K562 (cell line): Measurements from ENCODE around the gene PHKG1. TPM values are rescaled to one million over a fixed set of nuclear protein-coding genes. Genes with fewer than 3 reads are reported as not detected.
A peak's percentile ranks its signal among the peaks of the same experiment; 100 is the strongest.

ENCODE experiments used
- ATAC-seq: fragments of 200-7000 bp; cut with Tn5 transposase; 3 replicates; pipeline ENCODE4 v1.9.1; 2020; ENCODE audit warnings: moderate library complexity
- BruUV-seq: library from RNA; stranded (reverse); fragments of 400-500 nt; replicated peaks from 2 replicates; lab custom pipeline; 2021; lab: Mats Ljungman, UMichigan
- CTCF ChIA-PET: fragments of 300-600 bp; formaldehyde crosslinking; extraction: SDS; loops from one replicate; lab custom pipeline; 2021; ENCODE audit warnings: low intra/inter-chr PET ratio; lab: Yijun Ruan, JAX
- POLR2A ChIA-PET: fragments of 300-600, 350-650 bp; sonication (Branson Sonifier 250); formaldehyde crosslinking; extraction: SDS; loops from one replicate; lab custom pipeline; 2021; ENCODE audit warnings: antibody characterized with exemption, inconsistent platforms; lab: Yijun Ruan, JAX
- DNase-seq, 4 experiments: peaks; one replicate each; pipeline versions ENCODE4 v3.0.0 to v3.0.0-alpha.2; 2011 to 2018; ENCODE audit warnings: low spot score in 3 of 4, mixed read lengths in 3 of 4; ENCODE audit errors: extremely low read depth in 1 of 4
- FAIRE-seq: peaks from 2 replicates; lab custom pipeline; 2011; peaks lifted over from hg19 to GRCh38; lab: Jason Lieb, UNC
- H2AFZ ChIP-seq: 2 replicates; pipeline ENCODE4 v1.6.0; 2011; ENCODE audit warnings: low read depth, low read length, control low read depth, inconsistent platforms
- H3K27ac ChIP-seq: fragments of 200-600 bp; 3 replicates; pipeline ENCODE4 v1.8.0; 2011; ENCODE audit warnings: low read depth, mild to moderate bottlenecking, control low read depth, inconsistent platforms, low read length, moderate library complexity, mixed read lengths; ENCODE audit errors: extremely low read depth
- H3K27me3 ChIP-seq, 2 experiments: fragments of 300-600 bp in 1 of 2; 2 replicates in 1 of 2; 3 replicates in 1 of 2; pipeline versions ENCODE4 v1.6.0 to v1.8.0; 2011; ENCODE audit warnings: inconsistent platforms in 2 of 2, low read length in 2 of 2, mild to moderate bottlenecking in 1 of 2, mixed read lengths in 1 of 2, moderate library complexity in 1 of 2; ENCODE audit not compliant: control insufficient read depth in 2 of 2, insufficient read depth in 2 of 2
- H3K36me3 ChIP-seq: fragments of 300-600 bp; 3 replicates; pipeline ENCODE4 v1.8.0; 2011; ENCODE audit warnings: mild to moderate bottlenecking, low read length, inconsistent platforms; ENCODE audit not compliant: control insufficient read depth, insufficient read depth
- H3K4me1 ChIP-seq, 2 experiments: fragments of 200-600 bp in 1 of 2; replicated peaks in 1 of 2; 2 replicates in 1 of 2; 3 replicates in 1 of 2; pipeline versions ENCODE4 v1.5.1 to v1.8.0; 2011; ENCODE audit warnings: inconsistent platforms in 2 of 2, low read length in 2 of 2, mild to moderate bottlenecking in 1 of 2, mixed read lengths in 1 of 2, moderate library complexity in 1 of 2; ENCODE audit not compliant: control insufficient read depth in 2 of 2, insufficient read depth in 2 of 2
- H3K4me2 ChIP-seq: 2 replicates; pipeline ENCODE4 v1.6.1; 2011; ENCODE audit warnings: low read length, control low read depth, inconsistent platforms, mixed read lengths; ENCODE audit not compliant: insufficient read depth
- H3K4me3 ChIP-seq: fragments of 200-600 bp; sonication (generic), shearing (Covaris generic); 2 replicates; pipeline ENCODE4 v1.5.1; 2016; ENCODE audit warnings: control low read depth, inconsistent platforms
- H3K79me2 ChIP-seq: fragments of 200-600 bp; 3 replicates; pipeline ENCODE4 v1.8.0; 2011; ENCODE audit warnings: low read length, inconsistent platforms; ENCODE audit not compliant: control insufficient read depth, insufficient read depth
- H3K9ac ChIP-seq, 2 experiments: 2 replicates each; pipeline versions ENCODE4 v1.6.0 to v1.6.1; 2011; ENCODE audit warnings: low read depth in 2 of 2, low read length in 2 of 2, control low read depth in 1 of 2, inconsistent platforms in 1 of 2, mild to moderate bottlenecking in 1 of 2, mixed read lengths in 1 of 2; ENCODE audit not compliant: insufficient read depth in 1 of 2
- H3K9me1 ChIP-seq: one replicate; pipeline ENCODE4 v1.6.0; 2011; ENCODE audit warnings: inconsistent platforms, mild to moderate bottlenecking, low read length, moderate library complexity; ENCODE audit not compliant: control insufficient read depth, insufficient read depth
- H3K9me3 ChIP-seq: replicated peaks from 2 replicates; pipeline ENCODE4 v1.5.1; 2011; ENCODE audit warnings: low read depth, low read length, inconsistent platforms; ENCODE audit not compliant: control insufficient read depth, insufficient read depth
- H4K20me1 ChIP-seq: replicated peaks from 2 replicates; pipeline ENCODE4 v1.6.1; 2011; ENCODE audit warnings: low read length, inconsistent platforms, mixed read lengths; ENCODE audit not compliant: control insufficient read depth, insufficient read depth
- CREM ChIP-seq: IDR thresholded peaks from 2 replicates; pipeline ENCODE4 v1.6.1; 2014; ENCODE audit warnings: antibody characterized with exemption, low read depth
- DNMT1 ChIP-seq: fragments of 450-650 bp; IDR thresholded peaks from 2 replicates; pipeline ENCODE4 v1.6.1; 2016; ENCODE audit warnings: antibody characterized with exemption, mild to moderate bottlenecking
- ELF2 ChIP-seq: fragments of 250-450 bp; sonication (Bioruptor Pico); IDR thresholded peaks from 2 replicates; pipeline ENCODE4 v1.5.0; 2021; ENCODE audit warnings: mild to moderate bottlenecking
- PHF8 ChIP-seq: fragments of 200-600 bp; sonication (generic); IDR thresholded peaks from 2 replicates; pipeline ENCODE4 v1.6.1; 2012; ENCODE audit warnings: mixed run types, mild to moderate bottlenecking, inconsistent platforms, low read length, moderate library complexity, borderline replicate concordance
- PRDM10 ChIP-seq: fragments of 450-650 bp; IDR thresholded peaks from 2 replicates; pipeline ENCODE4 v1.6.1; 2018; ENCODE audit not compliant: partially characterized antibody
- RB1 ChIP-seq: fragments of 450-650 bp; IDR thresholded peaks from 2 replicates; pipeline ENCODE4 v1.6.1; 2017; ENCODE audit warnings: low read depth, mild to moderate bottlenecking
- SIX5 ChIP-seq, 2 experiments: IDR thresholded peaks; 2 replicates each; pipeline ENCODE4 v1.6.1; 2011; ENCODE audit warnings: low read length in 2 of 2, borderline replicate concordance in 1 of 2, low read depth in 1 of 2, mild to moderate bottlenecking in 1 of 2, moderate library complexity in 1 of 2; ENCODE audit not compliant: insufficient read depth in 1 of 2
- TAF7 ChIP-seq: fragments of 450-650 bp; IDR thresholded peaks from 2 replicates; pipeline ENCODE4 v1.6.1; 2016; ENCODE audit warnings: missing genetic modification characterization, missing compliant biosample characterization
- THRAP3 ChIP-seq: fragments of 450-650 bp; IDR thresholded peaks from 2 replicates; pipeline ENCODE4 v1.6.1; 2016; ENCODE audit warnings: mild to moderate bottlenecking, inconsistent platforms, borderline replicate concordance
- U2AF1 ChIP-seq: fragments of 200-400 bp; formaldehyde crosslinking; optimal IDR thresholded peaks from 2 replicates; pipeline ENCODE3; 2017; ENCODE audit warnings: mild to moderate bottlenecking, low read depth, low read length, moderate library complexity
- ZNF644 ChIP-seq: fragments of 200-800 bp; sonication (Bioruptor generic); IDR thresholded peaks from 2 replicates; pipeline ENCODE4 v1.6.1; 2016; ENCODE audit warnings: low read depth, missing genetic modification characterization, missing compliant biosample characterization
- WGBS: fragments of 100-300 bp; shearing (Covaris generic); methylation state at CpG from one replicate; pipeline ENCODE4 v1.1.6; 2016; ENCODE audit warnings: low coverage, mixed read lengths; ENCODE audit not compliant: insufficient coverage; ENCODE audit errors: missing lambda C conversion rate; 5-methylcytosine and 5-hydroxymethylcytosine counted together
- in situ Hi-C: fragments of 300-500 bp; cut with MboI; formaldehyde crosslinking; loops from 4 replicates; pipeline ENCODE4 v1.15.0; 2018; ENCODE audit warnings: inconsistent platforms, mixed read lengths
- intact Hi-C: fragments of 100-400 bp; cut with micrococcal nuclease; formaldehyde crosslinking; loops from 2 replicates; pipeline ENCODE4 v1.14.2; 2022
- polyA plus RNA-seq, 8 experiments: library from polyadenylated mRNA; depleted of rRNA in 4 of 8; stranded (reverse) in 5 of 8; unstranded in 3 of 8; fragments of >200 nt; fragmentation: Nextera tagmentation in 2 of 8; fragmentation: Illumina TruSeq in 1 of 8; extraction: Ambion mirVana in 2 of 8; extraction: Trizol in 1 of 8; gene quantifications; 2 replicates each; pipeline versions ENCODE4 v1.2.1 to v1.2.3, GENCODE V29; 2011 to 2014; ENCODE audit warnings: inconsistent platforms in 1 of 8, missing spikeins in 1 of 8
- total RNA-seq, 7 experiments: library from RNA; depleted of rRNA in 6 of 7; stranded (reverse); fragments of >200 nt in 6 of 7; fragmentation: Illumina TruSeq in 2 of 7; extraction: Trizol in 2 of 7; gene quantifications; 2 replicates each; pipeline versions ENCODE4 v1.2.1 to v1.2.3, GENCODE V29; 2011 to 2021; ENCODE audit warnings: low replicate concordance in 1 of 7
- TF ChIP-seq, protein P1 (sequence below), 2 experiments: fragments of 200-800 bp in 1 of 2; sonication (Bioruptor generic) in 1 of 2; sonication (generic) in 1 of 2; formaldehyde crosslinking in 1 of 2; IDR thresholded peaks in 1 of 2; conservative IDR thresholded peaks in 1 of 2; 2 replicates each; pipeline versions ENCODE4 v1.5.0 to v1.6.1; 2016 to 2020; ENCODE audit warnings: missing compliant biosample characterization in 1 of 2, missing genetic modification characterization in 1 of 2, missing genetic modification reagents in 1 of 2

The PHKG1 gene
- total and polyA plus RNA-seq, 9 of the 15 experiments (the other 6 are each of a cell fraction or from before 2014, with no cell fraction given): 0.10 to 0.83 (median 0.46) TPM

- peak within 1 kb of the TSS; percentile 84 for H3K4me3 ChIP-seq
- POLR2A ChIA-PET: interaction anchor here (0.6 to 1.7 kb wide), 10 partner anchors 9 to 111 kb away, joined by 3 to 12 read pairs (median 4); partner anchors contain the start of genes CCT6A, PHKG1 and PSPH
- peak within 1 kb of the TSS; percentile 92 for H2AFZ ChIP-seq
- no peaks in the 10 kb centered on the region for H3K27me3 ChIP-seq
- DNase-seq (peak; percentile 92 to 99 (median 94)), FAIRE-seq (peak; percentile 98), ATAC-seq (peak; percentile 96)
- WGBS: under 1% methylated on average over 49 of the region's 57 CpGs
- CTCF ChIA-PET: no interaction called here
- peak within 1 kb of the TSS; percentile 90 to 99 for H3K9ac ChIP-seq
- in situ Hi-C loops: no loop called here
- H3K9me3 ChIP-seq: peaks cover 12% of the 10 kb centered on the region
- peaks cover 8 to 9% of the 10 kb centered on the region in 2 experiments; a peak in 4 of 5 replicates for H3K4me1 ChIP-seq
- TSS peak; percentile 99 for BruUV-seq
- peak within 1 kb of the TSS; percentile 99 for H3K27ac ChIP-seq
- H3K9me1 ChIP-seq: no peaks in the 10 kb centered on the region
- peaks cover 44% of the 10 kb centered on the region for H3K36me3 ChIP-seq
- H3K79me2 ChIP-seq: peaks cover 40% of the 10 kb centered on the region
- intact Hi-C loops: no loop called here
- peak within 1 kb of the TSS; percentile 97 for H3K4me2 ChIP-seq
- peaks cover 16% of the 10 kb centered on the region; the same call in 1 of the 2 replicates for H4K20me1 ChIP-seq
- TF ChIP-seq TAF7 (tag) (peak; percentile 92), ZNF644 (no peak; the same call in 1 of the 2 replicates), SIX5 (IDR thresholded peaks at IDR 0.05; ENCODE audit: borderline replicate concordance in 1 of 2, insufficient read depth in 1 of 2, low read depth in 1 of 2, low read length in 2 of 2) (peak; percentile 18 to 30; a peak in 1 of 4 replicates), PHF8 (peak; percentile 79), PRDM10 (no peak), THRAP3 (0 out of 2 replicates have a peak, but pooled peaks have one; percentile 29), RB1 (peak; percentile 51; the same call in 1 of the 2 replicates), ELF2 (CRISPR knock-in tag) (peak; percentile 45), CREM (peak; percentile 90), DNMT1 (no peak), U2AF1 (no peak)
- TF ChIP-seq, protein P1, sequence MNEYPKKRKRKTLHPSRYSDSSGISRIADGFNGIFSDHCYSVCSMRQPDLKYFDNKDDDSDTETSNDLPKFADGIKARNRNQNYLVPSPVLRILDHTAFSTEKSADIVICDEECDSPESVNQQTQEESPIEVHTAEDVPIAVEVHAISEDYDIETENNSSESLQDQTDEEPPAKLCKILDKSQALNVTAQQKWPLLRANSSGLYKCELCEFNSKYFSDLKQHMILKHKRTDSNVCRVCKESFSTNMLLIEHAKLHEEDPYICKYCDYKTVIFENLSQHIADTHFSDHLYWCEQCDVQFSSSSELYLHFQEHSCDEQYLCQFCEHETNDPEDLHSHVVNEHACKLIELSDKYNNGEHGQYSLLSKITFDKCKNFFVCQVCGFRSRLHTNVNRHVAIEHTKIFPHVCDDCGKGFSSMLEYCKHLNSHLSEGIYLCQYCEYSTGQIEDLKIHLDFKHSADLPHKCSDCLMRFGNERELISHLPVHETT (CRISPR knock-in tag; conservative IDR thresholded peaks at IDR 0.05 in 1 of 2, IDR thresholded peaks at IDR 0.05 in 1 of 2): 0 out of 4 replicates have a peak, but pooled peaks of 1 of the 2 experiments have one; percentile 4
These were observed 13.6 kb upstream of the PHKG1 start, which contains the start of gene CHCHD2 for GRCh38 chr7:56106108-56107073. Gene CHCHD2, minus strand, starts transcription at chr7:56106476. Its CDS starts 63 bp downstream, at chr7:56106413.
